ENCODE measurements around the gene CALHM1. TPM values are rescaled to one million over a fixed set of nuclear protein-coding genes. Genes with fewer than 3 reads are reported as not detected.

The CALHM1 gene
- total and polyA plus RNA-seq, 2 of the 13 experiments (the other 11 are each of a cell fraction or from before 2014, with no cell fraction given), result 0.04 TPM; not detected in 1

DNA sequence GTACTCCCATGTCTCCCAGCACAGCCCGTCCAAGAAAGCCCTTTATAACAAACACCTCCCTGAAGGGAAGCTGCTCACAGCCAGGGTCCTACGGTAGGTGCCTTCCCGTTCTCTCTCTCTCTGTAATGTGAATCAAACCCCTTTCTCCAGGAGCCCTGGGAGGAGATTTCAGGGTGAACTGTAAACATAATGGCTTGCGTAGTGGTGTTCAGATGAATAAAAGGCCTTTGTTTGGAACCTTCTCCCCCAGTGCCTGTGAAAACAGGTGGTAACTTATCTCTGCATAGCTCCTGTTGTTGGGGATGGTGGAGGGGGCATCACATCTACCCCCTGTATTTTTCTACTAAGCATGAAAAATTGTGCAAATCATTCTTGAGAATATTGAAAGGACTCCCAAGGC is 18.9 kb downstream of the CALHM1 start:
- intact Hi-C loops (cut with micrococcal nuclease; ENCODE audit: unreplicated experiment), result no loop called here
- Histone ChIP-seq H3K4me3 (replicated peaks in 1 of 3; ENCODE audit: insufficient read depth in 1 of 3, low read depth in 2 of 3, low read length in 3 of 3) (no peak overlapping the region), H3K9me3 (ENCODE audit: low read length) (no peaks in the 10 kb centered on the region), H4K20me1 (ENCODE audit: insufficient read depth, low read length) (no peaks in the 10 kb centered on the region), H3K27me3 (ENCODE audit: control insufficient read depth in 1 of 2, insufficient read depth in 2 of 2, low read length in 2 of 2) (no peaks in the 10 kb centered on the region), H2AFZ (ENCODE audit: low read length) (no peak overlapping the region), H3K4me2 (ENCODE audit: low read depth, low read length) (peak overlapping the region; percentile 35), H3K36me3 (replicated peaks in 1 of 2; ENCODE audit: control insufficient read depth in 1 of 2, insufficient read depth in 2 of 2, low read length in 2 of 2) (peaks cover 44 to 85% of the 10 kb centered on the region in 2 experiments), H3K27ac (ENCODE audit: extremely low read length, insufficient read depth, low read length) (no peak overlapping the region), H3K79me2 (ENCODE audit: insufficient read depth, low read length) (no peaks in the 10 kb centered on the region), H3K4me1 (ENCODE audit: insufficient read depth, low read length) (peaks cover 21% of the 10 kb centered on the region), H3K9ac (ENCODE audit: insufficient read depth, low read depth, low read length) (0 out of 2 replicates have a peak overlapping the region, but pooled peaks have one; percentile 18)
- no TSS peak for BruUV-seq (replicated peaks)
- TF ChIP-seq HOXA5 (CRISPR knock-in tag; IDR thresholded peaks at IDR 0.05) (no peak), XRCC5 (optimal IDR thresholded peaks at IDR 0.05; ENCODE audit: low read length) (peak; percentile 14), ZNF576 (CRISPR knock-in tag; IDR thresholded peaks at IDR 0.05) (no peak), EP300 (IDR thresholded peaks at IDR 0.05; ENCODE audit: low read depth in 2 of 2, low read length in 2 of 2) (0 out of 4 replicates have a peak, but pooled peaks of 1 of the 2 experiments have one; percentile 12), EP300 (CRISPR knock-in tag; IDR thresholded peaks at IDR 0.05; ENCODE audit: borderline replicate concordance) (no peak), SOX13 (IDR thresholded peaks at IDR 0.05) (no peak), SOX13 (CRISPR knock-in tag; conservative IDR thresholded peaks at IDR 0.05 in 1 of 2, IDR thresholded peaks at IDR 0.05 in 1 of 2) (peak in 1 of 2 experiments; percentile 47; a peak in 1 of 4 replicates)
- in situ Hi-C loops (cut with HindIII; ENCODE audit: extremely low pct_ligation_motif_present, low pct_unique_long_range_greater_than_20kb), result no loop called here
- 59% methylated on average over 4 of the region's 4 CpGs for WGBS (ENCODE audit: low lambda C conversion rate)
- FAIRE-seq, result peak; percentile 48
- ATAC-seq, result peak; percentile 37; the same call in 2 of the 3 replicates
- ChIA-PET POLR2A (no interaction called here), CTCF (ENCODE audit: low intra/inter-chr PET ratio, low total read pairs) (no interaction called here)
- peak; percentile 52 for DNase-seq (ENCODE audit: low spot score)

GRCh38 chr10:103433858-103434257 is 24.8 kb downstream of the CALHM1 start:
- ATAC-seq (no peak), FAIRE-seq (no peak), DNase-seq (ENCODE audit: low spot score) (no peak)
- intact Hi-C loops (cut with micrococcal nuclease; ENCODE audit: unreplicated experiment), result loop anchor here (5.0 kb wide), 1 partner anchor 53 kb away; no protein-coding TSS in a partner anchor
- POLR2A ChIA-PET, result no interaction called here
- H4K20me1 ChIP-seq (ENCODE audit: insufficient read depth, low read length), result no peaks in the 10 kb centered on the region
- no peak overlapping the region for H3K4me2 ChIP-seq (ENCODE audit: low read depth, low read length)
- H3K27ac ChIP-seq (ENCODE audit: extremely low read length, insufficient read depth, low read length), result no peak overlapping the region
- no peak overlapping the region for H2AFZ ChIP-seq (ENCODE audit: low read length)
- CTCF ChIA-PET (ENCODE audit: low intra/inter-chr PET ratio, low total read pairs), result no interaction called here
- peaks cover 32 to 75% of the 10 kb centered on the region in 2 experiments; a peak in 4 of 5 replicates for H3K36me3 ChIP-seq (replicated peaks in 1 of 2; ENCODE audit: control insufficient read depth in 1 of 2, insufficient read depth in 2 of 2, low read length in 2 of 2)
- in situ Hi-C loops (cut with HindIII; ENCODE audit: extremely low pct_ligation_motif_present, low pct_unique_long_range_greater_than_20kb), result no loop called here
- H3K4me3 ChIP-seq (replicated peaks in 1 of 3; ENCODE audit: insufficient read depth in 1 of 3, low read depth in 2 of 3, low read length in 3 of 3), result no peak overlapping the region
- H3K9ac ChIP-seq (ENCODE audit: insufficient read depth, low read depth, low read length), result no peak overlapping the region
- WGBS (ENCODE audit: low lambda C conversion rate), result 96% methylated on average over 2 of the region's 2 CpGs
- peaks cover 13% of the 10 kb centered on the region for H3K4me1 ChIP-seq (ENCODE audit: insufficient read depth, low read length)
- BruUV-seq (replicated peaks), result no TSS peak
- H3K27me3 ChIP-seq (ENCODE audit: control insufficient read depth in 1 of 2, insufficient read depth in 2 of 2, low read length in 2 of 2), result no peaks in the 10 kb centered on the region
- no peaks in the 10 kb centered on the region for H3K9me3 ChIP-seq (ENCODE audit: low read length)
- no peaks in the 10 kb centered on the region for H3K79me2 ChIP-seq (ENCODE audit: insufficient read depth, low read length)
- TF ChIP-seq HOXD1 (CRISPR knock-in tag; IDR thresholded peaks at IDR 0.05) (no peak), ZNF224 (CRISPR knock-in tag; IDR thresholded peaks at IDR 0.05) (no peak), KDM3A (CRISPR knock-in tag; IDR thresholded peaks at IDR 0.05; ENCODE audit: low read depth) (no peak), ZNF101 (CRISPR knock-in tag; IDR thresholded peaks at IDR 0.05; ENCODE audit: borderline replicate concordance, low read depth) (no peak), CREB1 (IDR thresholded peaks at IDR 0.05) (no peak), CREB1 (CRISPR knock-in tag; IDR thresholded peaks at IDR 0.05) (no peak)
- TF ChIP-seq, protein P1, sequence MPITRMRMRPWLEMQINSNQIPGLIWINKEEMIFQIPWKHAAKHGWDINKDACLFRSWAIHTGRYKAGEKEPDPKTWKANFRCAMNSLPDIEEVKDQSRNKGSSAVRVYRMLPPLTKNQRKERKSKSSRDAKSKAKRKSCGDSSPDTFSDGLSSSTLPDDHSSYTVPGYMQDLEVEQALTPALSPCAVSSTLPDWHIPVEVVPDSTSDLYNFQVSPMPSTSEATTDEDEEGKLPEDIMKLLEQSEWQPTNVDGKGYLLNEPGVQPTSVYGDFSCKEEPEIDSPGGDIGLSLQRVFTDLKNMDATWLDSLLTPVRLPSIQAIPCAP (CRISPR knock-in tag; IDR thresholded peaks at IDR 0.05; ENCODE audit: low read depth), result no peak

Data from HepG2 (cell line).